Liver (tissue), 9 donors: ENCODE measurements around the gene UGT1A10. TPM values are rescaled to one million over a fixed set of nuclear protein-coding genes. Genes with fewer than 3 reads are reported as not detected.

Source experiments
- DNase-seq: peaks from one replicate; pipeline ENCODE4 v3.0.0-alpha.2; 2017; ENCODE audit warnings: low spot score
- H3K27ac ChIP-seq, 2 donors: one replicate each; pipeline ENCODE4 v1.7.0; 2013; ENCODE audit warnings: inconsistent platforms in 2 of 2, low read length in 2 of 2, control low read depth in 1 of 2, low read depth in 1 of 2, mild to moderate bottlenecking in 1 of 2
- H3K27me3 ChIP-seq, 4 donors: one replicate each; pipeline versions ENCODE4 v1.6.1 to v1.7.0; 2013; ENCODE audit warnings: low read length in 3 of 4, inconsistent platforms in 1 of 4, mild to moderate bottlenecking in 1 of 4, moderate library complexity in 1 of 4; ENCODE audit not compliant: control insufficient read depth in 4 of 4, insufficient read depth in 4 of 4
- H3K36me3 ChIP-seq, 4 donors: one replicate each; pipeline versions ENCODE4 v1.6.1 to v1.7.0; 2013; ENCODE audit warnings: low read length in 3 of 4, mild to moderate bottlenecking in 3 of 4, low read depth in 1 of 4, moderate library complexity in 1 of 4; ENCODE audit not compliant: control insufficient read depth in 4 of 4, insufficient read depth in 3 of 4
- H3K4me1 ChIP-seq, 4 donors: one replicate each; pipeline versions ENCODE4 v1.6.1 to v1.7.0; 2013; ENCODE audit warnings: low read length in 3 of 4, mild to moderate bottlenecking in 3 of 4, moderate library complexity in 1 of 4; ENCODE audit not compliant: control insufficient read depth in 4 of 4, insufficient read depth in 4 of 4
- H3K4me3 ChIP-seq, 3 donors: one replicate each; pipeline versions ENCODE4 v1.6.1 to v1.7.0; 2013; ENCODE audit warnings: low read length in 3 of 3, control low read depth in 1 of 3, low read depth in 1 of 3, mild to moderate bottlenecking in 1 of 3
- H3K9ac ChIP-seq, 2 donors: one replicate each; pipeline ENCODE4 v1.7.0; 2013; ENCODE audit warnings: low read length in 2 of 2, mild to moderate bottlenecking in 2 of 2, moderate library complexity in 2 of 2, control low read depth in 1 of 2, low read depth in 1 of 2
- H3K9me3 ChIP-seq, 4 donors: one replicate each; pipeline versions ENCODE4 v1.6.1 to v1.7.0; 2013; ENCODE audit warnings: low read length in 3 of 4; ENCODE audit not compliant: control insufficient read depth in 4 of 4
- ATF3 ChIP-seq: IDR thresholded peaks from 2 replicates; pipeline ENCODE4 v1.6.1; 2016; ENCODE audit warnings: antibody characterized with exemption
- EGR1 ChIP-seq, 2 donors: IDR thresholded peaks; 2 replicates each; pipeline ENCODE4 v1.6.1; 2016 to 2018; ENCODE audit warnings: antibody characterized with exemption in 2 of 2, low read depth in 2 of 2
- FOXA1 ChIP-seq: IDR thresholded peaks from 2 replicates; pipeline ENCODE4 v1.6.1; 2016; ENCODE audit warnings: antibody characterized with exemption
- FOXA2 ChIP-seq: IDR thresholded peaks from 2 replicates; pipeline ENCODE4 v1.6.1; 2016; ENCODE audit warnings: antibody characterized with exemption
- GABPA ChIP-seq, 2 donors: IDR thresholded peaks in 1 of 2; conservative IDR thresholded peaks in 1 of 2; 2 replicates each; pipeline ENCODE4 v1.6.1; 2016; ENCODE audit warnings: antibody characterized with exemption in 2 of 2, mild to moderate bottlenecking in 1 of 2, moderate library complexity in 1 of 2
- HNF4A ChIP-seq, 2 donors: conservative IDR thresholded peaks; 2 replicates each; pipeline ENCODE4 v1.6.1; 2016; ENCODE audit warnings: antibody characterized with exemption in 2 of 2, mild to moderate bottlenecking in 2 of 2
- HNF4G ChIP-seq: IDR thresholded peaks from 2 replicates; pipeline ENCODE4 v1.6.1; 2016; ENCODE audit warnings: antibody characterized with exemption
- JUND ChIP-seq, 2 donors: IDR thresholded peaks; 2 replicates each; pipeline ENCODE4 v1.6.1; 2016; ENCODE audit warnings: antibody characterized with exemption in 2 of 2
- MAX ChIP-seq: IDR thresholded peaks from 2 replicates; pipeline ENCODE4 v1.6.1; 2016; ENCODE audit warnings: antibody characterized with exemption
- NR2F2 ChIP-seq: IDR thresholded peaks from 2 replicates; pipeline ENCODE4 v1.6.1; 2016; ENCODE audit warnings: antibody characterized with exemption
- RAD21 ChIP-seq, 2 donors: IDR thresholded peaks; 2 replicates each; pipeline ENCODE4 v1.6.1; 2016; ENCODE audit warnings: antibody characterized with exemption in 2 of 2, mild to moderate bottlenecking in 2 of 2
- RXRA ChIP-seq, 2 donors: IDR thresholded peaks; 2 replicates each; pipeline ENCODE4 v1.6.1; 2017 to 2018; ENCODE audit warnings: antibody characterized with exemption in 2 of 2, mild to moderate bottlenecking in 1 of 2
- SP1 ChIP-seq: IDR thresholded peaks from 2 replicates; pipeline ENCODE4 v1.6.1; 2018; ENCODE audit warnings: antibody characterized with exemption, mild to moderate bottlenecking
- TAF1 ChIP-seq: conservative IDR thresholded peaks from 2 replicates; pipeline ENCODE4 v1.6.1; 2016; ENCODE audit warnings: antibody characterized with exemption, mild to moderate bottlenecking
- YY1 ChIP-seq: IDR thresholded peaks from 2 replicates; pipeline ENCODE4 v1.6.1; 2016; ENCODE audit warnings: antibody characterized with exemption, mild to moderate bottlenecking
- WGBS: extraction: QIAGEN DNeasy Blood & Tissue Kit; methylation state at CpG from one replicate; pipeline ENCODE4 v1.1.7; 2013; 5-methylcytosine and 5-hydroxymethylcytosine counted together
- polyA plus RNA-seq, 2 donors: library from polyadenylated mRNA; stranded (reverse) in 1 of 2; unstranded in 1 of 2; fragments of 200-250 nt in 1 of 2; fragments of >200 nt in 1 of 2; fragmentation: Nextera tagmentation in 1 of 2; extraction: Ambion mirVana in 1 of 2; gene quantifications; one replicate each; pipeline versions ENCODE4 v1.2.1 to v1.2.3, GENCODE V29; 2013 to 2015
- total RNA-seq, 2 donors: library from RNA; depleted of rRNA; stranded (reverse); fragments of >200 nt; gene quantifications; one replicate each; pipeline ENCODE4 v1.2.3, GENCODE V29; 2014
- TF ChIP-seq, protein P1 (sequence below): IDR thresholded peaks from 2 replicates; pipeline ENCODE4 v1.6.1; 2016; ENCODE audit warnings: antibody characterized with exemption
- TF ChIP-seq, protein P2 (sequence below): IDR thresholded peaks from 2 replicates; pipeline ENCODE4 v1.6.1; 2016; ENCODE audit warnings: antibody characterized with exemption, mild to moderate bottlenecking
- TF ChIP-seq, protein P3 (sequence below): fragments of 150-350 bp; IDR thresholded peaks from 2 replicates; pipeline ENCODE4 v1.5.1; 2017; ENCODE audit warnings: improper control_type of control experiment, low read depth, low read length; ENCODE audit not compliant: missing input control
- donor health status: healthy.
- donor health status: healthy.
- donor health status: healthy.
- donor health status: healthy.
- donor health status: healthy.

The UGT1A10 gene
- total and polyA plus RNA-seq, 4 donors = 0.08 TPM; not detected in 2

- no peaks in the 10 kb centered on the region for H3K27me3 ChIP-seq
- H3K27ac ChIP-seq = no peak overlapping the region
- no peaks in the 10 kb centered on the region for H3K9me3 ChIP-seq
- no peak for DNase-seq
- 81% methylated on average over 1 of the region's 1 CpG for WGBS
- H3K9ac ChIP-seq = no peak overlapping the region
- peaks cover 0 to 8% (median 3%) of the 10 kb centered on the region in 4 donors for H3K4me1 ChIP-seq
- H3K4me3 ChIP-seq = no peak overlapping the region
- TF ChIP-seq JUND (IDR thresholded peaks at IDR 0.05) (no peak), YY1 (no peak), RXRA (IDR thresholded peaks at IDR 0.05) (no peak)
- no peaks in the 10 kb centered on the region for H3K36me3 ChIP-seq
Measured at GRCh38 chr2:233684640-233685039, 48.4 kb downstream of the UGT1A10 start.

DNA sequence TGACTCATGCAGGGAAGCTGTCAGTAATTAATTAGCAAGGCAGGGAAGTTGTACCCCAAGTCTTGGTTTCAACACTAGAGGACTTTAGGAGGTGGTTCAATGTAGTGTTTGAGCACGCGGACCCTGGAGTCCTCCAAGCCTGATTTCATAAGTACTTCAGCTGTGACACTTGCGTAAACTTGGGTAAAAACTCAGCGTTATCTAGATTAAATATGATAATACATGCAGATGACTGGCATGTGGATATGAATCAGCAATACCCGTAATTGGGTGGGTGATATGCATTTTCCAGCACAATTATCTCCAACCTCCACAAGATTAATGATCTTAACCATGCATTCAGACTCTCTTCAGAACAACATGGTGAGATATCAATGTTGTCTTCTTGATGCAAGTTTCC lies 50.7 kb downstream of the UGT1A10 start:
- DNase-seq = no peak
- WGBS = 77% methylated on average over 5 of the region's 5 CpGs
- H3K27ac ChIP-seq = no peak overlapping the region
- H3K9ac ChIP-seq = no peak overlapping the region
- no peak overlapping the region for H3K4me3 ChIP-seq
- H3K4me1 ChIP-seq = peaks cover under 1 to 5% (median 3%) of the 10 kb centered on the region in 4 donors
- no peaks in the 10 kb centered on the region for H3K27me3 ChIP-seq
- H3K36me3 ChIP-seq = no peaks in the 10 kb centered on the region
- TF ChIP-seq TAF1 (no peak), EGR1 (IDR thresholded peaks at IDR 0.05; ENCODE audit: low read depth in 2 of 2) (no peak), RAD21 (IDR thresholded peaks at IDR 0.05) (no peak), FOXA2 (no peak), ATF3 (no peak), NR2F2 (no peak), SP1 (no peak), RXRA (IDR thresholded peaks at IDR 0.05) (no peak), GABPA (IDR thresholded peaks at IDR 0.05 in 1 of 2, conservative IDR thresholded peaks at IDR 0.05 in 1 of 2) (no peak), YY1 (no peak), JUND (IDR thresholded peaks at IDR 0.05) (no peak), FOXA1 (no peak), MAX (no peak), HNF4A (conservative IDR thresholded peaks at IDR 0.05) (no peak), HNF4G (no peak)
- TF ChIP-seq, protein P1, sequence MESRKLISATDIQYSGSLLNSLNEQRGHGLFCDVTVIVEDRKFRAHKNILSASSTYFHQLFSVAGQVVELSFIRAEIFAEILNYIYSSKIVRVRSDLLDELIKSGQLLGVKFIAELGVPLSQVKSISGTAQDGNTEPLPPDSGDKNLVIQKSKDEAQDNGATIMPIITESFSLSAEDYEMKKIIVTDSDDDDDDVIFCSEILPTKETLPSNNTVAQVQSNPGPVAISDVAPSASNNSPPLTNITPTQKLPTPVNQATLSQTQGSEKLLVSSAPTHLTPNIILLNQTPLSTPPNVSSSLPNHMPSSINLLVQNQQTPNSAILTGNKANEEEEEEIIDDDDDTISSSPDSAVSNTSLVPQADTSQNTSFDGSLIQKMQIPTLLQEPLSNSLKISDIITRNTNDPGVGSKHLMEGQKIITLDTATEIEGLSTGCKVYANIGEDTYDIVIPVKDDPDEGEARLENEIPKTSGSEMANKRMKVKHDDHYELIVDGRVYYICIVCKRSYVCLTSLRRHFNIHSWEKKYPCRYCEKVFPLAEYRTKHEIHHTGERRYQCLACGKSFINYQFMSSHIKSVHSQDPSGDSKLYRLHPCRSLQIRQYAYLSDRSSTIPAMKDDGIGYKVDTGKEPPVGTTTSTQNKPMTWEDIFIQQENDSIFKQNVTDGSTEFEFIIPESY = no peak
- TF ChIP-seq, protein P2, sequence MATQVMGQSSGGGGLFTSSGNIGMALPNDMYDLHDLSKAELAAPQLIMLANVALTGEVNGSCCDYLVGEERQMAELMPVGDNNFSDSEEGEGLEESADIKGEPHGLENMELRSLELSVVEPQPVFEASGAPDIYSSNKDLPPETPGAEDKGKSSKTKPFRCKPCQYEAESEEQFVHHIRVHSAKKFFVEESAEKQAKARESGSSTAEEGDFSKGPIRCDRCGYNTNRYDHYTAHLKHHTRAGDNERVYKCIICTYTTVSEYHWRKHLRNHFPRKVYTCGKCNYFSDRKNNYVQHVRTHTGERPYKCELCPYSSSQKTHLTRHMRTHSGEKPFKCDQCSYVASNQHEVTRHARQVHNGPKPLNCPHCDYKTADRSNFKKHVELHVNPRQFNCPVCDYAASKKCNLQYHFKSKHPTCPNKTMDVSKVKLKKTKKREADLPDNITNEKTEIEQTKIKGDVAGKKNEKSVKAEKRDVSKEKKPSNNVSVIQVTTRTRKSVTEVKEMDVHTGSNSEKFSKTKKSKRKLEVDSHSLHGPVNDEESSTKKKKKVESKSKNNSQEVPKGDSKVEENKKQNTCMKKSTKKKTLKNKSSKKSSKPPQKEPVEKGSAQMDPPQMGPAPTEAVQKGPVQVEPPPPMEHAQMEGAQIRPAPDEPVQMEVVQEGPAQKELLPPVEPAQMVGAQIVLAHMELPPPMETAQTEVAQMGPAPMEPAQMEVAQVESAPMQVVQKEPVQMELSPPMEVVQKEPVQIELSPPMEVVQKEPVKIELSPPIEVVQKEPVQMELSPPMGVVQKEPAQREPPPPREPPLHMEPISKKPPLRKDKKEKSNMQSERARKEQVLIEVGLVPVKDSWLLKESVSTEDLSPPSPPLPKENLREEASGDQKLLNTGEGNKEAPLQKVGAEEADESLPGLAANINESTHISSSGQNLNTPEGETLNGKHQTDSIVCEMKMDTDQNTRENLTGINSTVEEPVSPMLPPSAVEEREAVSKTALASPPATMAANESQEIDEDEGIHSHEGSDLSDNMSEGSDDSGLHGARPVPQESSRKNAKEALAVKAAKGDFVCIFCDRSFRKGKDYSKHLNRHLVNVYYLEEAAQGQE = no peak
- TF ChIP-seq, protein P3, sequence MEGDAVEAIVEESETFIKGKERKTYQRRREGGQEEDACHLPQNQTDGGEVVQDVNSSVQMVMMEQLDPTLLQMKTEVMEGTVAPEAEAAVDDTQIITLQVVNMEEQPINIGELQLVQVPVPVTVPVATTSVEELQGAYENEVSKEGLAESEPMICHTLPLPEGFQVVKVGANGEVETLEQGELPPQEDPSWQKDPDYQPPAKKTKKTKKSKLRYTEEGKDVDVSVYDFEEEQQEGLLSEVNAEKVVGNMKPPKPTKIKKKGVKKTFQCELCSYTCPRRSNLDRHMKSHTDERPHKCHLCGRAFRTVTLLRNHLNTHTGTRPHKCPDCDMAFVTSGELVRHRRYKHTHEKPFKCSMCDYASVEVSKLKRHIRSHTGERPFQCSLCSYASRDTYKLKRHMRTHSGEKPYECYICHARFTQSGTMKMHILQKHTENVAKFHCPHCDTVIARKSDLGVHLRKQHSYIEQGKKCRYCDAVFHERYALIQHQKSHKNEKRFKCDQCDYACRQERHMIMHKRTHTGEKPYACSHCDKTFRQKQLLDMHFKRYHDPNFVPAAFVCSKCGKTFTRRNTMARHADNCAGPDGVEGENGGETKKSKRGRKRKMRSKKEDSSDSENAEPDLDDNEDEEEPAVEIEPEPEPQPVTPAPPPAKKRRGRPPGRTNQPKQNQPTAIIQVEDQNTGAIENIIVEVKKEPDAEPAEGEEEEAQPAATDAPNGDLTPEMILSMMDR = no peak
- no peaks in the 10 kb centered on the region for H3K9me3 ChIP-seq
